NB4 (cell line): Measurements from ENCODE around the gene C3orf22.

Experiments
- CTCF ChIP-seq: IDR thresholded peaks from one replicate; pipeline ENCODE4 v1.5.1; 2012; ENCODE audit warnings: low read depth, low read length
- MYC ChIP-seq: IDR thresholded peaks from 2 replicates; pipeline ENCODE4 v1.6.1; 2011; ENCODE audit warnings: low read depth, low read length
- POLR2A ChIP-seq: IDR thresholded peaks from 2 replicates; pipeline ENCODE4 v1.6.1; 2011; ENCODE audit warnings: mild to moderate bottlenecking; ENCODE audit not compliant: insufficient read length; ENCODE audit errors: extremely low read depth

- TF ChIP-seq CTCF (no peak), POLR2A (no peak), MYC (no peak)
Observed at GRCh38 chr3:126573492-126574117, 14.9 kb upstream of the C3orf22 start.
